GM11168 (cell line): ENCODE measurements around the gene EPHA2.

Experiments
- in situ Hi-C: fragments of 300-500 bp; cut with MboI; formaldehyde crosslinking; loops from one replicate; pipeline ENCODE4 v1.12.0; 2022; ENCODE audit warnings: low sequenced_read_pairs; ENCODE audit not compliant: unreplicated experiment

The EPHA2 gene

GRCh38 chr1:16151995-16152384 lies 3.9 kb downstream of the EPHA2 start:
- in situ Hi-C loops, result no loop called here

DNA sequence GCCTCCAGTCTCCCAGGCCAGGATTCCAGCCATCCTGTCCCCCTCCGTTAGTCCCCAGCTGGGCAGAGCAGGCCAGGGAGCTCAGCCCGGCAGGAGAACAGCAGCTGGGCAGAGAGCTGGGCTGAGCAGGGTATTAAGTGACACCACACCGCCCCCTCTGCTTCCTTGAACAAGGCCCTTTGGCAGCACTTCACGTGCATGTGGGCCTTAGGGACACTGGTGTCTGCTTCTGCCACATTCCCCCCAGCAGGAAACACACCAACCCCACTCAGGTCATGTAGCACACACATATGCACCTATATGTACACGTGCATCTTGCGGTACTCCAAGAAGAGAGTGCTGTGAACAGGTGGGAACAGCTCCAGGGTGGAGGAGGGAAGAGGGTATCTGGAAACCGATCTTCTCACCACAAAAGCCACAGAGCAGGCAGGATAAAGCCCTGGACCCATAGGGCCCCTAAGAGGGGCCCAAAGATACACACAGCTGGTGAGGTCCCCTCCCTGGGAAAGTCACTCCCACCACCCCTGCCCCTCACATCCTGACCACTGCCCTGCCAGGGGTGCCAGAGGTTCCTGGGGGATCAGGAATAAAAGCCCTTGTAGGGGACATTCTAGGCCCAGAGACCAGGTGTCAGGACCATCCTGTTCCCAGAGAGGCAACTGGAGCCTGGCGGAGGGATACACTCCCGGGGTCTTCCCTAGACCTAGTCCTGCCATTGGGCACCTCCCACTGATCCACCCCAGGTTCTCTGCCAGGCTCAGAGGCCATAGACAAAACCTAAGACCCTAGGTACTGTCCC lies 4.5 kb downstream of the EPHA2 start:
- in situ Hi-C loops, result no loop called here

DNA sequence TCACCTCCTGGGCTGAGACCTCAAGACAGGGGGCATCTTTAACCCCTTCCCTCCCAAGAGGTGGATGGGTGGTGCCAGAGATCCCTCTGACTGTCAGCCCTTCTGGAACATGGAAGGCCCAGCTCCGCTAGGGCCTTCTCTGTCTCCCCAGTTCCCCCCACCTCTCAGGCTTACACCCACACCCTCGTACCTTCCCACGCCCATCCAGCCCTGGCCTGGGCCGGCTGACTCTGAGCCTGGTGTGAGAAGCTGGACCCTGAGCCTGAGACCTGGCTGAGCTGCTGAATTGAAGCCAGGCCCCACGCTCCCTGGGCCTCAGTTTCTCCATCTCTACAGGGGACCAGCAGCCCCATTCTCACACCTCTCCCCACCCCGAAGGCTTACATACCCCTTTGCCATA lies 5.4 kb downstream of the EPHA2 start:
- in situ Hi-C loops, result no loop called here

DNA sequence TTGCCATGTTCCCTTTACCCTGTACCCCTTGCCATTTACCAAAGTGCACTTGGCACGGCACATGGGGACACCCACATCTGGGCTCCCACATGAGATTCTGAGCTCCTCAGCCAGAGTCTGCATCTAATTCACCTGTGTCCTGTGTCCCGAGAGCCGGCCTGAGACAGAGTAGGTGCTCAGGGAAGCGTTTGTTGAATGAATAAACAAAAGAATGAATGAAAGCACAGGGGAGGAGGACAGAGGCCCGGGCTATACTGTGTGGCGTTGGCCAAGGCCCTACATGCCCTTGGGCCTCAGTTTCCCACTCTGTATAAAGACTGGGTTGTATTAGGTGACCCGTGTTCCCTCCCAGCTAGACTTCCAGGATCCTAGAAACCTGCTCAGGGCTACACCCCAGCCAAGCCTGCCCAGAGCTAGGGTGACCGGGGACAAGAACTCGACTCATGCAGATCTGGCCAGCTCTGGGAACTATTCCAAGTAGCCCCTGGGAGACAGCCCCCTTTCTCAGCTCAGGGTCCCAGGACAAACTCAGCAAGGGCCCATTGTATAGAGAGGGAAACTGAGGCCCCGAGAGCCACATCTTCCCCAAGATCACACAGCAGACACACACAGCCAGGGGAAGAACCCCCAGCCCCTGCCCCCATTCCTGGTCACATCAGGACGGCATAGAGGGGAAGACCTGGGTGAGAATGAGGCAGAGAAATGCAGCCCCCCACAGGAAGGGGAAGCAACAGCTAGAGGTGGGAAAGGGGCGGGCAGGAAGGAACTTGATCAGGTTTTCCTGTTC lies 6.0 kb downstream of the EPHA2 start:
- in situ Hi-C loops, result no loop called here

- in situ Hi-C loops, result no loop called here
Measured at GRCh38 chr1:16149146-16149545, 6.7 kb downstream of the EPHA2 start.

GRCh38 chr1:16148329-16149092 lies 7.4 kb downstream of the EPHA2 start:
- in situ Hi-C loops, result no loop called here

DNA sequence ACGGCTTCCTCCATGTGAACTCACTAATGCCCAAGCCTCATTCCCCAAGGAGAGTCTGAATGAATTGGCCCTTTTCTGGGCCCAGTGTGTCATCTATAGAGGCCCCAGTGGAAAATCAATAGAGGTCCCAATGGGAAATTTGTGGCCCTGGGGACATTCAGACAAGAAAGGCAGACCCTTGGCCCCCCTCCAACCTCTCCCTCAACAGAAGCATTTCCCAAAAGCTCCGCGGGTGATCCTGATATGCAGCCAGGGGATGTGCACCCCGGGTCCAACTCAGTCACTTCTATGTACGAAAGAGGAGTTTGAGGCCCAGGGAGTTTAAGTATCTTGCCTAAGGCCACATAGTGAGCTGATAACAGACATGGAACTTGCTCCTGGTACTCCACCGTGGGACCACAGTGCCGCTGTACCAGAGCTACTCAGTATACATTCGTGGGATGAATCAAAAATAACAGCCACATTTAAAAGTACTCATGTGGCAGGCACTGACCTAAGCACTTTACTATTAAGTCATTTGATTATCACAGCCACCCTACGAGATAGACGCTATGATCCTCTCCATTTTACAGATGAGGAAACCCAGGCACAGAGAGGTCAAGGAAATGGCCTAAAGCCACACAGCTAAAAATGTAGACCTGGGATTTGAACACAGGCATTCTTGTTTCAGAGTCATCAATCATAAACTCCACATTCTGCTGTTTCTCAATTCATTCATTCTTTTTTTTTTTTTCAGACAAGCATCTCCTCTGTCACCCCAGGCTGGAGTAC lies 8.5 kb downstream of the EPHA2 start:
- in situ Hi-C loops, result no loop called here

- in situ Hi-C loops, result no loop called here
Measured at GRCh38 chr1:16146279-16147155, 9.4 kb downstream of the EPHA2 start.

- in situ Hi-C loops, result no loop called here
Measured at GRCh38 chr1:16145662-16146278, 10.1 kb downstream of the EPHA2 start.

DNA sequence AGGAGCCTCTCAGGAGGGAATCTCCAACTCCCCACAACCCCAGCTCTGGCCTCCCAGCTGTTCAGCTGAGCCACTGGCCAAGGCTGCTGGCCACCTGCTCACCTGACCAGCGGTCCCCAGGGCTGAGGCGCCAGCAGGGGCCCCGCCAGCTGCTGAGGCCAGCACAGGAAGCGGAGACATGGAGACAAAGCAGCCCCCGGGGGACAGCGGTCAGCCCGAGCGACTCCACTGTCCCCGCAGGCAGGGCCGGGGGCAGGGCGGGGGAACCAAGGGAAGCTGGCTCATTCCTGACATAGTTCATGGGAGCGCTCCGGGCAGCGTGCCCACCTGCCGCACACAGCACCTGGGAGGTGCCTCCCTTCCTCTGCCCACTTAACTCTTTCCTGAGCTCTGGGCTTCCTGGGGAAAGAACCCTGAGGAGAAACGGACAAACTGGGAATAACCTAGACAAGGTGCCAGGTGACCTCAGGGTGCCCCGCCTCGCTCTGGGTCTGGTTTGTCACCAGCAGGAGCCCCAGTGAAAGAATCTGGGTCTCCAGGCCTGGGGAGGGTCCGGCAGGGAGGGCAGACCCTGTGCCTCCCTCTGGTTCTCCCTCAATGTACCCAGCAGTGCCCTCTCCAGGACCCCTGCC lies 10.7 kb downstream of the EPHA2 start:
- in situ Hi-C loops, result no loop called here

GRCh38 chr1:16144325-16145029 lies 11.4 kb downstream of the EPHA2 start:
- in situ Hi-C loops, result no loop called here

DNA sequence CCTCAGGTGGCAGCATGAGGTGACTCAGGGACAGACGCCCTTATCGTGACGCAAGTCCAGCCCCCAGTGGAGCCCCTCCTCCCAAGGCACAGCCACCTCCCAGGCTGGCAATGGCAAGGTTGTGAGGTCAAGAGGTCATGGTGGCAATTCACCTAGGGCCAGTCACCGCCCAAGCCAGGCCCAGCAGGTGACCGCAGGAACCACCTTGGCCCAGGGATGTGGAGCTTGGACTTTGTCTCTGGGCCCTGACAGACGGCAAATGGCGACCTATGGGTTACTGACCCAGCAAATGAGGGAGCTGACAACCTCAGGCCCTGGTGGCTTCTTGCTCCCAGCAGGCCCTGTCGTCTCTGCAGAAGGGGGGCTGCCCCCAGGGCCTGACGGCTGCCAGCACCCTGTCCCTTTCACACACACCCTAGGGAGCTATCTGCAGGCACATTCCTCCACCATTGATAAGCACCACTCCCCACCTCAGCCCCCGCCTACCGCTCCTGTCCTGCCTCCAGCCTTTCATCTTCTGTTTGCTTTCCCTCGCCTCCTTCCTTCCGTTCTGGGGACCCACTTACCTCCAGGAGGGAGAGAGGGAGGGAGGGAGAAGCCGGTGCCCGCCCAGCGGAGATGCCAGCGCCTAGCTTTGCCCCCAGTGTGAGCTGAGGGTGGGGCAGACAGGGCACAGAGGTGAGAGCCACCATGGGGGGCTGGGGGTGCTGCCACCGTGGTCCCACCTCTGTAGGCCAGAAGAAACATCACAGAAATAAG lies 12.1 kb downstream of the EPHA2 start:
- in situ Hi-C loops, result no loop called here

DNA sequence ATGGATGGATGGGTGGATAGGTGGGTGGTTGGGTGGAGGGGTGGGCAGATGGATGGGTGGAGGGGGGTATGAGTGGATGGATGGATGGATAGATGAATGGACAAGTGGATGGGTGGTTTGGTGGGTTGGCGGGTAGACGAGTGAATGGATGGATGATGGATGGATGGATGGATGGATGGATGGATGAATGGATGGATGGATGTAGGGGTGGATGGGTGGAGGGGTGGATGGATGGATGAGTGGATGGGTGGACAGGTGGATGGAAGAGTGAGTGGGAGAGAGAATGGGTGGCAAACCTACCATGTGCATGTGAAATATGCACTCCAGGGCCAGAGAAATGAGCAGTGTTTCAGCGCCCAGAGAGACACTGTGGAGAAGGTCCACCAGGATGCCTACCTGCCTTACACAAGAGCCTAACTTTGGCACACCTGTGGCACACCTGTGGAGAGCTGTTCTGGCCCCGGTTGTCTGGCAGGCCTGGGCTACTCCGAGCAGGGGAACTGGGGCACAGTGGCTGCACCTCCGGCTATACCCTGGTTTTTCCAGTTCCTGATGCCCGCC lies 12.8 kb downstream of the EPHA2 start:
- in situ Hi-C loops, result no loop called here

GRCh38 chr1:16142383-16142995 lies 13.4 kb downstream of the EPHA2 start:
- in situ Hi-C loops, result no loop called here

- in situ Hi-C loops, result no loop called here
Measured at GRCh38 chr1:16141573-16142336, 14.1 kb downstream of the EPHA2 start.
